ENCODE results near the gene ARHGAP44.

DNA sequence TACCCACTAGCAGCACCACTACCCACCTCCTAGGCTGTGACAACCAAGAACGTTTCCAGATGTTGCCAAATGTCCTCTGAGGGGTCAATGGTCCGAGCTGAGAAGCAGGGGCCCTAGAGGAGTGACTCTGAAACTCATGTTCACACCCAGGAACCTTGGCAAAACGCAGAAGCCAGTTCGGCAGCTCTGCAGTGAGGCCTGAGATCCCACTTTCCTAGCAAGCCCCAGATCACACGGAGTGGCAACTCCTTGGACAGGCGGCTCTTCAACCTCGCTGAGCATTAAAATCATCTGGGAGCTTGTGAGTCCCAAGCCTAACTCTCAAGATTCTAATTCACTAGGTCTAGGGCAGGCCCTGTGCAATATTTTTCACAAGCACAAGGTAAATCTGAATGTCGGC lies 211.3 kb downstream of the ARHGAP44 start:
- TF ChIP-seq SUZ12 (IDR thresholded peaks at IDR 0.05; ENCODE audit: extremely low read depth, insufficient read depth, insufficient read length), result no peak
- no peak for TF ChIP-seq YY1 (IDR thresholded peaks at IDR 0.05; ENCODE audit: insufficient read depth, insufficient read length)
